ENCODE data around the gene CCBE1.
"Not testable (repeated sequence)": the region's sequence is repeated elsewhere in the genome, so short reads cannot be mapped to it uniquely, and the experiment has no call there.

The CCBE1 gene

DNA sequence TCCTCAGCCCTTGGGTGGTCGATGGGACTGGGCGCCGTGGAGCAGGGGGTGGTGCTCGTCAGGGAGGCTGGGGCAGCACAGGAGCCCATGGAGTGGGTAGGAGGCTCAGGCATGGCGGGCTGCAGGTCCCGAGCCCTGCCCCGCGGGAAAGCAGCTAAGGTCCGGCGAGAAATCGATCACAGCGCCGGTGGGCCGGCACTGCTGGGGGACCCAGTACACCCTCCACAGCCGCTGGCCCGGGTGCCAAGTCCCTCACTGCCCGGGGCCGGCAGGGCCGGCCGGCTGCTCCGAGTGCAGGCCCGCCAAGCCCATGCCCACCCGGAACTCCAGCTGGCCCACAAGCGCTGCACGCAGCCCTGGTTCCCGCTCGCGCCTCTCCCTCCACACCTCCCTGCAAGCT lies 16.9 kb upstream of the CCBE1 start:
- not testable (repeated sequence) for DNase-seq

DNA sequence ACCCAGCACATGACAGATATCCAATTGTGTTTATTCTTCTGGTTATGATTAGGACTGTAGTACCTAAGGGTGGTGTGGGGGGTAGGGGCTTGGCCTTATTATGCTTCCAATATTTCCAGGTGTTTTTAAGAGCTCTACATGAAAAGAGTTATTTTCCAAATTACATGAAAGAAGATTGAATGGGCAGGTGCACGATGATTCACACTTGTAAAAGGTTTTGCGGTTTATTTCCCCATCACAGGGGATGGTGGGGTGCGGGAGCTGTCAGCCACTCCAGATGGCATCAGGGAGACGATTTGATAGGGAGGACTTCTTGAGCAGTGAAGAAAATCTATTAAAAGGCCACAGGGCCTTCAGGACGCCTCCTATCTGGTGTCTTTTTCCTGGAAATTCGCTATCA lies 15.1 kb upstream of the CCBE1 start:
- no peak for DNase-seq

DNA sequence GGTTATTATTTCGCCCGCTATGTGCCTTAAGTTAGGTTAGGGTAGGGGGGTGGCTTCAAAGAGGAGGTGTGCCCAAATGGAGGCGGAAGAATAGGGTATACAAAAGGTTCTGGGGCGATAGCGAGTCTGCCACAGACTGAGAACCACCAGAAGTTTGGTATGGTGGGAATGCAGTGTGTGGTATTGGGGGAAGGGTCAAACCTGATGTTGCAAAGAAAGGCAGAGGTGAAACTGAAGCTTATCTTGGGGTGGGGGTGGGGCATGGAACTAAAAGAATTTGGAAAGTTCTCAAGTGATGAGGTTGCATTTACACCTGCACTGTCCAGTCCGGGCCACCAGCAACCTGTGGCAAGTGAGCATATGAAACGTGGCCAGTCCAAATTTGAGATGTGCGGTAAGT lies 11.8 kb upstream of the CCBE1 start:
- DNase-seq: no peak

DNA sequence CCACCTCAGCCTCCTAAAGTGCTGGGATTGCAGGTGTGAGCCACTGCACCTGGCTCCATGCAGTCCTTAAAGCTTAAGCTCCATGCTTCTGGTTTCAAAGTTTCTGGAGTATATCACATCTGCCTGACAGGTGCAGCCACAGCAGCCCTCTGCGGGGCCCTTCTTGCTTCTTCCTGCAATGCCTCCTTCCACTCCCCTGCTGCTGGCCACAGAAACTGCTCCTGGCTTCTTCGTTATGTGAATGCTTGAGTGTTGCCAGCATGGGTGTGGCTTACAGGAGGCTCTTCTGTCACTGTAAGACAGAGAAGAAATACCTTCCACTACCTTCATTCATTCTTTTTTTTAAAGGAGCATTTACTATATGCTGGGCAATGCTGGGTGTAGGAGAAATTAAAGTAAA lies 10.1 kb upstream of the CCBE1 start:
- DNase-seq: no peak

GRCh38 chr18:59706499-59706898 lies 9.3 kb upstream of the CCBE1 start:
- DNase-seq: no peak

GRCh38 chr18:59705145-59705544 lies 7.9 kb upstream of the CCBE1 start:
- DNase-seq: no peak

- DNase-seq: no peak
Observed at GRCh38 chr18:59704146-59704545, 6.9 kb upstream of the CCBE1 start.

DNA sequence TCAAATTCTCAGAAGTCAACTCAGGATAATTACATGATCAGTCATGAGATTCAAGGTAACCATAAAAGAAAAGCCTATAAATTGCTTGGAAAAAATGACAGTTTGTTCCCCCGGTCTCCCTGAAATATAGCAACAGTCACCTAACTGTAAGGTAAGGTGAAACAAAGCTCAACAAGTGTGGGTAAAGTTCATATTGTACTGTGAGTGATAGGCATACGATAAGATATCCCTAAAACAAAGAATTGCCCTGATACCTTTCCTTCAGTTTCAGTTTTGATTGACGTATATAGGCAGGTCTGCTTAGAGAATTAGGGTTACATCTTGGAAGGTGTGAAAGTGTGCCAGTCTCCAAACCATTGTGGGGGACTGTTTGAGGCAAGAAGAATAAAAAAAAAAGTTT lies 4.0 kb upstream of the CCBE1 start:
- DNase-seq: no peak

GRCh38 chr18:59700535-59700967 lies 3.3 kb upstream of the CCBE1 start:
- DNase-seq: no peak

DNA sequence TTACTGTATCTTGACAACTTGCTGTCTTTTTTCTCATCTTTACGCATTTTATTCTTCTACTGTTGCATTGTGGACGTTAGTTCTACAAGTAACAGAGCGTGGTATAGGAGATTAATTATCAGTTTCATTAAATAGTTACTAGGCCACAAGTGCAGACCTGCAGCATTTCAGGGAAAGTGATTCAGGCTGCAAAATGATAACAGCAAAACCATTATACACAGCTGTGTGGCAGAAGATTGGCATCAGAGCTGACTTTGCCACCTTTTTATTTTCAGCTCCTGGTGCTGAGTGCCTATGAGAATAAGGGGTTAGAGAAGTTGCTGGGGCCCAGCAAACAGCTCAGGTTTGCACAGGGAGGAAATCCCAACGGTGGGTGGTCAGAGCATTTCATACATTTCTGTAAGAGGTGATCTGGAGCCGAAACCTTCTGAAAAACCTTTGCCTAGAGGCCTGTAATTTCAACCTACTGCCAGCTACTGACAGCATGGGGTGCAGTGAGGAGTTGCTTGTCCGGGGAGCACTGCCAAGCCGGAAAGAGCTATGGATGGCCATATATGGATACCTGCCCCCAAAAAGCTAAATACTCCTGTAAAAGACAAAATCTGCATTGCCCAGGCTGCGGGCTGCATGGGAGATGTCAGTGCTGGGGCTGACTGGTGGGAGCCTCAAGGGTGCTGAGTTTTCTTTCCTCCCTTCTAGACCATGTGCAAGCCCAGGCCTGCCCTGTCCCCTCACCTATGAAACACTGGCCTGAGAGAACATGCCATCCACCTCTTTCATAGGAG lies 2.7 kb upstream of the CCBE1 start:
- no peak for DNase-seq

DNA sequence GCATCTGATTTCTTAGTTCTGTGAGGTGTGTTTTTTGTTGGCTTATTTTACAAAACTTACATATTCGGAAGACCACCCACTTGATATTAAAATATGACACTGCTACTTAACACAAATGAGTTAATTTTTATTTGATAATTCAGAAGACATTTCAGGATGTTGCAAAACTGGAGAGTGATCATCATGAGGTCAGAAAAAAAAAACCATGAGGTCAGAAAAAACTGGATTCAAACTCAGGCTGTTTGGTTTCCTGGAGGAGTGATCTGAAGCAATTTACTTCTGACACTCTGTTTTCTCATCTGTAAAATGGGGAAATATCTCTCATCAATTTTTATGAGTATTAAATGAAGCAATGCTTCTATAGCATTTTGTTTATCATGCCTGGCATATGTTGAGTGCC lies 1.8 kb upstream of the CCBE1 start:
- no peak for DNase-seq

GRCh38 chr18:59696311-59697235 lies 650 bp downstream of the CCBE1 start:
- no peak for DNase-seq

DNA sequence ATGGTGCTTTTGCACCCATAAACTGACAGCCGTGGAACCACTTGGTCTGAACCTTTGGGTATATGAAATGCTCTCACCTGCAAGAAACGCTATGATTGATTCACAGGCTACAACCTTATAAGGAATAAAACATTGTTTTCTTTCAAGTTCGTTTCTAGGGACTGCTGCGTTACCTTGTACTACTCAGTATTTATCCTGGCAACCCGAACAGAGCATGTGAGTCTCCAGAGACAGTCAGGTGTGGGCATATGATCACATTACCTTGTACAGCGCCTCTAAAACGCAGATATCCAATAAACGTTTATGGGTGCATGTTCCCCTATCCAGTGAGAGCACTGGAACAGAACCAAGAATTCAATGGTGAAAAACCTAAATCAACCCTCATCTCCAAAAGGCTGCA lies 1.7 kb downstream of the CCBE1 start:
- DNase-seq: no peak

- no peak for DNase-seq
Observed at GRCh38 chr18:59694824-59695223, 2.4 kb downstream of the CCBE1 start.

GRCh38 chr18:59691996-59692395 lies 5.2 kb downstream of the CCBE1 start:
- no peak for DNase-seq

DNA sequence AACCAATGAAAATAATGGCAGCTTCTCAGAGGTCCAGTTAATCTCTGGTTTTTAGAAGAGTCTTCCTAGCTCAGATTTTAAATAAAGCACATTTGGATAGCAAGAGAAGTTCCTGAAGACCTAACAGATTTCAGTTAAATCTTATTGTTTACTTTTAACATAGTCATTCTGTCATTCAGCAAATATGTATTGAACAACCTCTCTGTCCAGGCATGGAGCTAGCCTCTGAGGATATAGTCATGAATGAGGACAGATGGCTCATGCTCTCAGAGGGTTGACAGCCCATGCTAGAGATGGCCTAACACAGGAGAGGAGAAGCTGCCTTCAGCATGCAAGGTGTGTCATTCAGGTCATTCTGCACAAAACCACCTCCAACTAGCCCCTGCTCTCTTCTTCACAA lies 6.2 kb downstream of the CCBE1 start:
- no peak for DNase-seq

DNA sequence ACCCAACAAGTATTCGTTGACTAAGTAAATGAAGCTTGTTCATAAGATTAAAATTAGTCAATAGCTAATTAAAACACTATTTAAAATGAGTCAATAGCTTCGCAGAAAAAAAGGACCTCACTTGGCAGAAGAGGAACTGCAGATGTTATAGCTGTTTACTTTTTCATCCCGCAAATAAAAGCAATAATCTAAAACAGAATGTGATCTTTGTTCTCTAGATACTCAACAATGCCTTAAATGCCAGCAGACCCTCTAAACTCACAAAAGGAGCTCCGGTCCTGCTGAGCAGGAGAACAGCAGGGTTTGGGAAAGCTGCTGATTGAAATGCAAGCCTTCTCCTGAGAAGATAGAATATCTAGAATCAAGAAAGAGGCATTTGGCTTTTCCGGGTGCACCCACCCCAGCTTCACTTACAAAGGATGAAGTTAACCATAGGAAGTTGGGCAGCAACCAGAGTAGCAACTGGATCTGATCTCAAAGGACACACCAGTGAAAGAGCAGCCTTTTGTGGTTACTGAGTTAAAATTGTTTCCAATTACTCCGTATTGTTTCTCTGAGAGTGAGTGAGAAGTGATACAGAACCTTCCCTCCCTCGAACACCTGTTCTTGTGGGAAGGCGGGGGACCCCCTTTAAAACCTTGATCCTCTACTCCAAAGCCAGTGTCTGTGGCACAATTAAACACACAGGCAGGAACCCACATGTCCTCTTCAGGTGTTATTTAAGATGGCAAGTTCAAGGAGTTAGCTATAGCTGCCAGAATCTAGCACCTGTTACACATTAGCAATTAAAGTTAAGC lies 6.8 kb downstream of the CCBE1 start:
- DNase-seq: no peak

GRCh38 chr18:59689756-59690155 lies 7.5 kb downstream of the CCBE1 start:
- DNase-seq: no peak

DNA sequence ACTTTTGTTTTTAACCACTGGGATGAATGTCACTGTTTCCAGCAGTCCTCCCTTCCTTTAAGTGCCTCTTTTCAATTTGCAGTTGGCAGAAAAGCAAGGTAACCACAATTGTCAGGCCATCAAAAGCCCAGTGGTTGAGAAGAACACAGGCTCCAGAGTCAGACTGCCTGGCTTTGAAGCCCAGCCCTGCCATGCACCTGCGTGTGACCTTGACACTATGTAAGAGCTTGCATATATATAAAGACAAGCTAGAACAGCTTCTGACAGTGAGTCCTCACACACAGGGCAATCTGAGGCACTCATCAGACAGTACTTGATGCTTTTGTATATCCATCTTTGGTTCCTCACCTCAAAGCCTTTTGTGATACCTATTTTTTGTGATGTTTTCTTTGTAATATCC lies 11.0 kb downstream of the CCBE1 start:
- no peak for DNase-seq

- DNase-seq: no peak
Observed at GRCh38 chr18:59685501-59685900, 11.7 kb downstream of the CCBE1 start.

DNA sequence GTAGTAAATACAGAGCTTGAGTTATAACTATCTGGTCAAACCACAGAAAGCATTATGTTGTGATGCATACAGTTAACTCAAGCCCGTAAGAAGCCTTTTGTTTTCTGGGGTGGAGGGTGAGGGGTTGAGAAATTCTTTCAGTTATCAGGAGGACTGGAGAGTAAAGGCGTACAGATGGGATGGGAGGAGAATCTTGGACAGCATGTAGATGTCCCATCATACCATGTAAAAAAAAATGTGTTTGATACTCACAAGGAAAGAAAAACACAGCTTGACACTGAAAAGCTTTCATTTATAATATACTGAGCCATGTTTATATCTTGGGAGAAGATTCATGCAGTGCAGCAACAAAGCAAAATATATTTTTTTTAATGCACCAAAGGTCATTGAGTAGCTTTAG lies 12.4 kb downstream of the CCBE1 start:
- DNase-seq: no peak

GRCh38 chr18:59681521-59682004 lies 15.7 kb downstream of the CCBE1 start:
- DNase-seq: no peak

- DNase-seq: no peak
Observed at GRCh38 chr18:59681051-59681450, 16.2 kb downstream of the CCBE1 start.
